Neural progenitor cell (in vitro differentiated cells): Measurements from ENCODE around the gene DOCK10.

Experiments
- EZH2 ChIP-seq: fragments of 200-600 bp; sonication (generic); IDR thresholded peaks from 2 replicates; pipeline ENCODE4 v1.6.1; 2017; ENCODE audit warnings: antibody characterized with exemption, mild to moderate bottlenecking, moderate library complexity
- TF ChIP-seq, protein P1 (sequence below): fragments of 200-600 bp; sonication (generic); IDR thresholded peaks from 2 replicates; pipeline ENCODE4 v1.5.1; 2017; ENCODE audit warnings: antibody characterized with exemption, mild to moderate bottlenecking

DNA sequence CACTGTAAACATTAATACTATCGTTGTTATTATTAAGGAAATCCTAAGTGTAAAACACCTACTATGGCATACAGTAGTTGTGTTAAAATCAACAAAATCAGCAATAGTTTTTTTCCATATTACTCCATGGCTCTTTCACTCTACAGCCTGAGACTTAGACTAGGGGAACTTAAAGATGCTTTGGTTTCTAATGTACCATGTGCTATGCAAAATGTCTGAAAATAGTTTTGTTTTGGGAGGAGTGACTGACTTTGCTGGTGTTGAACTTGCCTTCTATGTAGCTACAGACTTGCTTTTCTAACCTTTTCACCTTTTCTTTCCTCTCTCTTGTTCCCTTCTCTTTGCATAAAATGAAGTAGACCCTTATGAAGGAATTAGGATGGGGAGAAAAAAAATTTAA, 167.1 kb downstream of the DOCK10 start:
- TF ChIP-seq, protein P1, sequence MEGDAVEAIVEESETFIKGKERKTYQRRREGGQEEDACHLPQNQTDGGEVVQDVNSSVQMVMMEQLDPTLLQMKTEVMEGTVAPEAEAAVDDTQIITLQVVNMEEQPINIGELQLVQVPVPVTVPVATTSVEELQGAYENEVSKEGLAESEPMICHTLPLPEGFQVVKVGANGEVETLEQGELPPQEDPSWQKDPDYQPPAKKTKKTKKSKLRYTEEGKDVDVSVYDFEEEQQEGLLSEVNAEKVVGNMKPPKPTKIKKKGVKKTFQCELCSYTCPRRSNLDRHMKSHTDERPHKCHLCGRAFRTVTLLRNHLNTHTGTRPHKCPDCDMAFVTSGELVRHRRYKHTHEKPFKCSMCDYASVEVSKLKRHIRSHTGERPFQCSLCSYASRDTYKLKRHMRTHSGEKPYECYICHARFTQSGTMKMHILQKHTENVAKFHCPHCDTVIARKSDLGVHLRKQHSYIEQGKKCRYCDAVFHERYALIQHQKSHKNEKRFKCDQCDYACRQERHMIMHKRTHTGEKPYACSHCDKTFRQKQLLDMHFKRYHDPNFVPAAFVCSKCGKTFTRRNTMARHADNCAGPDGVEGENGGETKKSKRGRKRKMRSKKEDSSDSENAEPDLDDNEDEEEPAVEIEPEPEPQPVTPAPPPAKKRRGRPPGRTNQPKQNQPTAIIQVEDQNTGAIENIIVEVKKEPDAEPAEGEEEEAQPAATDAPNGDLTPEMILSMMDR, result no peak
- TF ChIP-seq EZH2, result no peak
